Measurements from ENCODE around the gene CAMSAP2. TPM values are rescaled to one million over a fixed set of nuclear protein-coding genes. Genes with fewer than 3 reads are reported as not detected.

CAMSAP2 gene
- total RNA-seq, 1 experiment from 2014 or later: 25.0 TPM

DNA sequence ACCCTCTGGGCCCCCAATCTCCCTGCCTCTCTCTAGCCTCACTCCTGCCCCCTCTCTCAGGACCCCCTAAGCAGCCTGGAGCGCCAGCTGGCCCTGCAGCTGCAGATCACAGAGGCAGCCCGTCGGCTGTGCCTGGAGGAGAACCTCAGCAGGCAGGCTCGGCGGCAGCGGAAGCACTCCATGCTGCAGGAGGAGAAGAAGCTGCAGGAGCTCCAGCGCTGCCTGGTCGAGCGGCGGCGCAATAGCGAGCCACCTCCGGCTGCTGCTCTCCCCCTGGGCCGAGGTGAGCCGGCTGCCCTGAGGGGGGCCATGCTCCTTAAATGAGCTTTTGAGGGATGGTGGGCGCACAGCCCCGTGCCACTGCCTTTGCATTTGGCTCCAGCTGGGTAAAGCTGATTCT lies 162.2 kb downstream of the CAMSAP2 start (continued):
- TF ChIP-seq SIN3A (IDR thresholded peaks at IDR 0.05; ENCODE audit: low read depth) (no peak), ZFX (IDR thresholded peaks at IDR 0.05) (no peak)
- TF ChIP-seq, protein P1, sequence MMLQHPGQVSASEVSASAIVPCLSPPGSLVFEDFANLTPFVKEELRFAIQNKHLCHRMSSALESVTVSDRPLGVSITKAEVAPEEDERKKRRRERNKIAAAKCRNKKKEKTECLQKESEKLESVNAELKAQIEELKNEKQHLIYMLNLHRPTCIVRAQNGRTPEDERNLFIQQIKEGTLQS (IDR thresholded peaks at IDR 0.05): no peak

DNA sequence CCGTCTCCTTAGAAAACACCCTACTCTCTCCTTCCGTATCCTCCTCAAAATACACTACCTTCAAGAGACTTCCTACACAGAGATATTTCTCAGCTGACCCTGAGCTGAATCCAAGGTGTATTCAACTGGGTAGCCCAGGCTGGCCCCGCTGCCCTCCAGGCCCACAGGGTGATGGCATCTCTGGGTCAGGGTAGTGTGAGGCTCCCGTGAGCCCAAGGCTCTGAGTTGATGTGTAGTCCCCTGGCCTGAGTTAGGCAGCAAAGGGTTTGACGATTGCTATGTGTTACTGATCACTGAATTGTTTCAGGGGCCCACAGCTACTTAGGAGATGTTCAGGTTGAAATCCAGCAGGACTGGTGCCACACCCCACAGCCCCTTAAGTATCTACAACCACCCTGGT lies 162.7 kb downstream of the CAMSAP2 start:
- H3K9me2 ChIP-seq (ENCODE audit: insufficient read depth): no peaks in the 10 kb centered on the region
- intact Hi-C loops (cut with micrococcal nuclease): no loop called here
- peaks cover 10 to 14% of the 10 kb centered on the region in 2 experiments; a peak in 3 of 4 replicates for H3K4me1 ChIP-seq (ENCODE audit: control insufficient read depth in 1 of 2, insufficient read depth in 2 of 2, low read length in 2 of 2)
- POLR2A ChIA-PET: no interaction called here
- no peaks in the 10 kb centered on the region for H3K27me3 ChIP-seq (ENCODE audit: insufficient read depth, low read length)
- H3K9me3 ChIP-seq (ENCODE audit: control insufficient read depth in 1 of 2, insufficient read depth in 1 of 2, low read depth in 1 of 2, low read length in 2 of 2): no peaks in the 10 kb centered on the region
- H3K79me2 ChIP-seq (ENCODE audit: insufficient read depth, low read length): no peaks in the 10 kb centered on the region
- H4K20me1 ChIP-seq (ENCODE audit: insufficient read depth): no peaks in the 10 kb centered on the region
- ATAC-seq: no peak
- no peak for DNase-seq (ENCODE audit: low read depth, low spot score)
- no peak overlapping the region for H3K27ac ChIP-seq (ENCODE audit: low read depth, low read length)
- no peak overlapping the region for H3K9ac ChIP-seq (ENCODE audit: low read length)
- peaks cover 0 to 8% of the 10 kb centered on the region in 2 experiments; a peak in 2 of 4 replicates for H3K36me3 ChIP-seq (ENCODE audit: control insufficient read depth in 1 of 2, insufficient read depth in 2 of 2, low read length in 2 of 2)
- H3K4me2 ChIP-seq (ENCODE audit: low read length): no peak overlapping the region
- no TSS peak for BruUV-seq (replicated peaks)
- CTCF ChIA-PET: no interaction called here
- no peak overlapping the region for H2AFZ ChIP-seq (ENCODE audit: low read depth, low read length, poor library complexity, severe bottlenecking)
- TF ChIP-seq SP1 (IDR thresholded peaks at IDR 0.05; ENCODE audit: low read depth) (no peak), YY1 (IDR thresholded peaks at IDR 0.05; ENCODE audit: extremely low read depth, insufficient replicate concordance, low read depth, low read length) (no peak), EGR1 (IDR thresholded peaks at IDR 0.05; ENCODE audit: low read depth) (no peak), CBX3 (IDR thresholded peaks at IDR 0.05; ENCODE audit: low read depth) (no peak), ZNF274 (IDR thresholded peaks at IDR 0.05; ENCODE audit: low read depth, low read length) (no peak), EZH2 (IDR thresholded peaks at IDR 0.05) (no peak), POLR2A (IDR thresholded peaks at IDR 0.05; ENCODE audit: borderline replicate concordance, extremely low read depth, insufficient read depth, insufficient read length) (no peak), ELF1 (IDR thresholded peaks at IDR 0.05; ENCODE audit: borderline replicate concordance, low read depth) (no peak), JUND (IDR thresholded peaks at IDR 0.05) (no peak), POLR2AphosphoS5 (IDR thresholded peaks at IDR 0.05; ENCODE audit: low read depth, low read length) (no peak), RAD21 (IDR thresholded peaks at IDR 0.05; ENCODE audit: low read depth) (no peak)
- TF ChIP-seq, protein P2, sequence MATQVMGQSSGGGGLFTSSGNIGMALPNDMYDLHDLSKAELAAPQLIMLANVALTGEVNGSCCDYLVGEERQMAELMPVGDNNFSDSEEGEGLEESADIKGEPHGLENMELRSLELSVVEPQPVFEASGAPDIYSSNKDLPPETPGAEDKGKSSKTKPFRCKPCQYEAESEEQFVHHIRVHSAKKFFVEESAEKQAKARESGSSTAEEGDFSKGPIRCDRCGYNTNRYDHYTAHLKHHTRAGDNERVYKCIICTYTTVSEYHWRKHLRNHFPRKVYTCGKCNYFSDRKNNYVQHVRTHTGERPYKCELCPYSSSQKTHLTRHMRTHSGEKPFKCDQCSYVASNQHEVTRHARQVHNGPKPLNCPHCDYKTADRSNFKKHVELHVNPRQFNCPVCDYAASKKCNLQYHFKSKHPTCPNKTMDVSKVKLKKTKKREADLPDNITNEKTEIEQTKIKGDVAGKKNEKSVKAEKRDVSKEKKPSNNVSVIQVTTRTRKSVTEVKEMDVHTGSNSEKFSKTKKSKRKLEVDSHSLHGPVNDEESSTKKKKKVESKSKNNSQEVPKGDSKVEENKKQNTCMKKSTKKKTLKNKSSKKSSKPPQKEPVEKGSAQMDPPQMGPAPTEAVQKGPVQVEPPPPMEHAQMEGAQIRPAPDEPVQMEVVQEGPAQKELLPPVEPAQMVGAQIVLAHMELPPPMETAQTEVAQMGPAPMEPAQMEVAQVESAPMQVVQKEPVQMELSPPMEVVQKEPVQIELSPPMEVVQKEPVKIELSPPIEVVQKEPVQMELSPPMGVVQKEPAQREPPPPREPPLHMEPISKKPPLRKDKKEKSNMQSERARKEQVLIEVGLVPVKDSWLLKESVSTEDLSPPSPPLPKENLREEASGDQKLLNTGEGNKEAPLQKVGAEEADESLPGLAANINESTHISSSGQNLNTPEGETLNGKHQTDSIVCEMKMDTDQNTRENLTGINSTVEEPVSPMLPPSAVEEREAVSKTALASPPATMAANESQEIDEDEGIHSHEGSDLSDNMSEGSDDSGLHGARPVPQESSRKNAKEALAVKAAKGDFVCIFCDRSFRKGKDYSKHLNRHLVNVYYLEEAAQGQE (IDR thresholded peaks at IDR 0.05; ENCODE audit: low read depth): no peak
- TF ChIP-seq, protein P1 (IDR thresholded peaks at IDR 0.05): no peak
- TF ChIP-seq, protein P3, sequence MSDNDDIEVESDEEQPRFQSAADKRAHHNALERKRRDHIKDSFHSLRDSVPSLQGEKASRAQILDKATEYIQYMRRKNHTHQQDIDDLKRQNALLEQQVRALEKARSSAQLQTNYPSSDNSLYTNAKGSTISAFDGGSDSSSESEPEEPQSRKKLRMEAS (IDR thresholded peaks at IDR 0.05): no peak
- TF ChIP-seq, protein P4, sequence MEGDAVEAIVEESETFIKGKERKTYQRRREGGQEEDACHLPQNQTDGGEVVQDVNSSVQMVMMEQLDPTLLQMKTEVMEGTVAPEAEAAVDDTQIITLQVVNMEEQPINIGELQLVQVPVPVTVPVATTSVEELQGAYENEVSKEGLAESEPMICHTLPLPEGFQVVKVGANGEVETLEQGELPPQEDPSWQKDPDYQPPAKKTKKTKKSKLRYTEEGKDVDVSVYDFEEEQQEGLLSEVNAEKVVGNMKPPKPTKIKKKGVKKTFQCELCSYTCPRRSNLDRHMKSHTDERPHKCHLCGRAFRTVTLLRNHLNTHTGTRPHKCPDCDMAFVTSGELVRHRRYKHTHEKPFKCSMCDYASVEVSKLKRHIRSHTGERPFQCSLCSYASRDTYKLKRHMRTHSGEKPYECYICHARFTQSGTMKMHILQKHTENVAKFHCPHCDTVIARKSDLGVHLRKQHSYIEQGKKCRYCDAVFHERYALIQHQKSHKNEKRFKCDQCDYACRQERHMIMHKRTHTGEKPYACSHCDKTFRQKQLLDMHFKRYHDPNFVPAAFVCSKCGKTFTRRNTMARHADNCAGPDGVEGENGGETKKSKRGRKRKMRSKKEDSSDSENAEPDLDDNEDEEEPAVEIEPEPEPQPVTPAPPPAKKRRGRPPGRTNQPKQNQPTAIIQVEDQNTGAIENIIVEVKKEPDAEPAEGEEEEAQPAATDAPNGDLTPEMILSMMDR (IDR thresholded peaks at IDR 0.05 in 2 of 3, conservative IDR thresholded peaks at IDR 0.05 in 1 of 3; ENCODE audit: borderline replicate concordance in 1 of 3, insufficient read depth in 1 of 3, low read depth in 2 of 3, low read length in 2 of 3): no peak
- RAD21 ChIA-PET (ENCODE audit: low non-redundant PET in 1 of 2, low total read pairs in 2 of 2, uncharacterized antibody in 2 of 2, unreplicated experiment in 2 of 2): no interaction called here
- no peak overlapping the region for H3K4me3 ChIP-seq (replicated peaks in 1 of 2; ENCODE audit: low read depth in 1 of 2, low read length in 2 of 2)
